HepG2 (cell line): ENCODE data around the gene ZNF506.

Experiments used
- ATF1 ChIP-seq: IDR thresholded peaks from 2 replicates; pipeline ENCODE4 v1.6.1; 2016; ENCODE audit warnings: mild to moderate bottlenecking, control low read depth
- CBX5 ChIP-seq: sonication (generic); formaldehyde crosslinking; IDR thresholded peaks from 2 replicates; pipeline ENCODE4 v1.4.0; 2020; ENCODE audit warnings: missing genetic modification reagents, borderline replicate concordance
- ERF ChIP-seq: IDR thresholded peaks from 2 replicates; pipeline ENCODE4 v1.6.1; 2018; ENCODE audit warnings: missing biosample characterization, missing genetic modification reagents
- FOXA1 ChIP-seq, 2 experiments: fragments of 450-650 bp in 1 of 2; sonication (generic) in 1 of 2; formaldehyde crosslinking in 1 of 2; IDR thresholded peaks; 2 replicates each; pipeline versions ENCODE4 v1.4.0 to v1.6.1; 2016 to 2020; ENCODE audit warnings: missing genetic modification reagents in 1 of 2
- GTF2F1 ChIP-seq: fragments of 150-350 bp; IDR thresholded peaks from 2 replicates; pipeline ENCODE4 v1.6.1; 2014; ENCODE audit warnings: low read length
- IKZF1 ChIP-seq: fragments of 450-650 bp; IDR thresholded peaks from 2 replicates; pipeline ENCODE4 v1.7.1; 2016
- POLR2AphosphoS5 ChIP-seq: IDR thresholded peaks from 2 replicates; pipeline ENCODE4 v1.6.1; 2012; ENCODE audit warnings: low read depth, low read length
- ZNF333 ChIP-seq: sonication (generic); formaldehyde crosslinking; IDR thresholded peaks from 2 replicates; pipeline ENCODE4 v1.4.0; 2020; ENCODE audit warnings: mild to moderate bottlenecking, missing genetic modification reagents, borderline replicate concordance
- TF ChIP-seq, protein P1 (sequence below): IDR thresholded peaks from 2 replicates; pipeline ENCODE4 v1.6.1; 2012; ENCODE audit warnings: low read length, improper control_type of control experiment
- TF ChIP-seq, protein P2 (sequence below): sonication (generic); IDR thresholded peaks from 2 replicates; pipeline ENCODE4 v1.6.1; 2016; ENCODE audit warnings: low read depth, borderline replicate concordance
- TF ChIP-seq, protein P3 (sequence below): sonication (generic); formaldehyde crosslinking; IDR thresholded peaks from 2 replicates; pipeline ENCODE4 v1.4.0; 2020; ENCODE audit warnings: missing genetic modification reagents
- TF ChIP-seq, protein P4 (sequence below): sonication (generic); formaldehyde crosslinking; IDR thresholded peaks from 2 replicates; pipeline ENCODE4 v1.5.0; 2020; ENCODE audit warnings: mild to moderate bottlenecking, missing genetic modification reagents, moderate library complexity

DNA sequence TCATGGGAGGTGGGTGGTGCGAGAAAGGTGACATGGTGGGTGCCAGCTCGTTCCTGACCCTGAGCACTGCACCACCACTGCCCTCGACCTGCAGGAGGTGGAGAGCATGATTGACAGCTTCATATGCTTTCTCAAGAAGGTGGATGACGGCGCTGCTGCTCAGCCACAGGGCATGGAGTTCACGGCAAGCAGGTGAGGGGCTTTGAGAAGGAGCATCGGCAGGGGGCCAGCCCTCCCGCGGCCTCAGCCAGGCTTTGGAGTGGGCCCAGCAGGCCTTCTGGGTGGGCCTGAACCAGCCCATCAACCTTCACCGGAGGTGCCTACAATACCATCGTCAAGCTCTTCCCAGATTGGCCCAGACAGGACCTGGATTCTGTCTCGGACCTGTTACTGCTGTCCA, 69.7 kb downstream of the ZNF506 start:
- no peak for TF ChIP-seq FOXA1 (IDR thresholded peaks at IDR 0.05)
- no peak for TF ChIP-seq FOXA1 (CRISPR knock-in tag; IDR thresholded peaks at IDR 0.05)
- no peak for TF ChIP-seq ZNF333 (CRISPR knock-in tag)
- TF ChIP-seq, protein P1, sequence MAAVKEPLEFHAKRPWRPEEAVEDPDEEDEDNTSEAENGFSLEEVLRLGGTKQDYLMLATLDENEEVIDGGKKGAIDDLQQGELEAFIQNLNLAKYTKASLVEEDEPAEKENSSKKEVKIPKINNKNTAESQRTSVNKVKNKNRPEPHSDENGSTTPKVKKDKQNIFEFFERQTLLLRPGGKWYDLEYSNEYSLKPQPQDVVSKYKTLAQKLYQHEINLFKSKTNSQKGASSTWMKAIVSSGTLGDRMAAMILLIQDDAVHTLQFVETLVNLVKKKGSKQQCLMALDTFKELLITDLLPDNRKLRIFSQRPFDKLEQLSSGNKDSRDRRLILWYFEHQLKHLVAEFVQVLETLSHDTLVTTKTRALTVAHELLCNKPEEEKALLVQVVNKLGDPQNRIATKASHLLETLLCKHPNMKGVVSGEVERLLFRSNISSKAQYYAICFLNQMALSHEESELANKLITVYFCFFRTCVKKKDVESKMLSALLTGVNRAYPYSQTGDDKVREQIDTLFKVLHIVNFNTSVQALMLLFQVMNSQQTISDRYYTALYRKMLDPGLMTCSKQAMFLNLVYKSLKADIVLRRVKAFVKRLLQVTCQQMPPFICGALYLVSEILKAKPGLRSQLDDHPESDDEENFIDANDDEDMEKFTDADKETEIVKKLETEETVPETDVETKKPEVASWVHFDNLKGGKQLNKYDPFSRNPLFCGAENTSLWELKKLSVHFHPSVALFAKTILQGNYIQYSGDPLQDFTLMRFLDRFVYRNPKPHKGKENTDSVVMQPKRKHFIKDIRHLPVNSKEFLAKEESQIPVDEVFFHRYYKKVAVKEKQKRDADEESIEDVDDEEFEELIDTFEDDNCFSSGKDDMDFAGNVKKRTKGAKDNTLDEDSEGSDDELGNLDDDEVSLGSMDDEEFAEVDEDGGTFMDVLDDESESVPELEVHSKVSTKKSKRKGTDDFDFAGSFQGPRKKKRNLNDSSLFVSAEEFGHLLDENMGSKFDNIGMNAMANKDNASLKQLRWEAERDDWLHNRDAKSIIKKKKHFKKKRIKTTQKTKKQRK: no peak
- TF ChIP-seq POLR2AphosphoS5: no peak
- TF ChIP-seq ATF1: no peak
- TF ChIP-seq, protein P2, sequence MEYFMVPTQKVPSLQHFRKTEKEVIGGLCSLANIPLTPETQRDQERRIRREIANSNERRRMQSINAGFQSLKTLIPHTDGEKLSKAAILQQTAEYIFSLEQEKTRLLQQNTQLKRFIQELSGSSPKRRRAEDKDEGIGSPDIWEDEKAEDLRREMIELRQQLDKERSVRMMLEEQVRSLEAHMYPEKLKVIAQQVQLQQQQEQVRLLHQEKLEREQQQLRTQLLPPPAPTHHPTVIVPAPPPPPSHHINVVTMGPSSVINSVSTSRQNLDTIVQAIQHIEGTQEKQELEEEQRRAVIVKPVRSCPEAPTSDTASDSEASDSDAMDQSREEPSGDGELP: no peak
- TF ChIP-seq, protein P3, sequence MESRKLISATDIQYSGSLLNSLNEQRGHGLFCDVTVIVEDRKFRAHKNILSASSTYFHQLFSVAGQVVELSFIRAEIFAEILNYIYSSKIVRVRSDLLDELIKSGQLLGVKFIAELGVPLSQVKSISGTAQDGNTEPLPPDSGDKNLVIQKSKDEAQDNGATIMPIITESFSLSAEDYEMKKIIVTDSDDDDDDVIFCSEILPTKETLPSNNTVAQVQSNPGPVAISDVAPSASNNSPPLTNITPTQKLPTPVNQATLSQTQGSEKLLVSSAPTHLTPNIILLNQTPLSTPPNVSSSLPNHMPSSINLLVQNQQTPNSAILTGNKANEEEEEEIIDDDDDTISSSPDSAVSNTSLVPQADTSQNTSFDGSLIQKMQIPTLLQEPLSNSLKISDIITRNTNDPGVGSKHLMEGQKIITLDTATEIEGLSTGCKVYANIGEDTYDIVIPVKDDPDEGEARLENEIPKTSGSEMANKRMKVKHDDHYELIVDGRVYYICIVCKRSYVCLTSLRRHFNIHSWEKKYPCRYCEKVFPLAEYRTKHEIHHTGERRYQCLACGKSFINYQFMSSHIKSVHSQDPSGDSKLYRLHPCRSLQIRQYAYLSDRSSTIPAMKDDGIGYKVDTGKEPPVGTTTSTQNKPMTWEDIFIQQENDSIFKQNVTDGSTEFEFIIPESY (CRISPR knock-in tag): no peak
- TF ChIP-seq GTF2F1: no peak
- TF ChIP-seq IKZF1: no peak
- TF ChIP-seq CBX5: no peak
- TF ChIP-seq ERF: no peak
- TF ChIP-seq, protein P4, sequence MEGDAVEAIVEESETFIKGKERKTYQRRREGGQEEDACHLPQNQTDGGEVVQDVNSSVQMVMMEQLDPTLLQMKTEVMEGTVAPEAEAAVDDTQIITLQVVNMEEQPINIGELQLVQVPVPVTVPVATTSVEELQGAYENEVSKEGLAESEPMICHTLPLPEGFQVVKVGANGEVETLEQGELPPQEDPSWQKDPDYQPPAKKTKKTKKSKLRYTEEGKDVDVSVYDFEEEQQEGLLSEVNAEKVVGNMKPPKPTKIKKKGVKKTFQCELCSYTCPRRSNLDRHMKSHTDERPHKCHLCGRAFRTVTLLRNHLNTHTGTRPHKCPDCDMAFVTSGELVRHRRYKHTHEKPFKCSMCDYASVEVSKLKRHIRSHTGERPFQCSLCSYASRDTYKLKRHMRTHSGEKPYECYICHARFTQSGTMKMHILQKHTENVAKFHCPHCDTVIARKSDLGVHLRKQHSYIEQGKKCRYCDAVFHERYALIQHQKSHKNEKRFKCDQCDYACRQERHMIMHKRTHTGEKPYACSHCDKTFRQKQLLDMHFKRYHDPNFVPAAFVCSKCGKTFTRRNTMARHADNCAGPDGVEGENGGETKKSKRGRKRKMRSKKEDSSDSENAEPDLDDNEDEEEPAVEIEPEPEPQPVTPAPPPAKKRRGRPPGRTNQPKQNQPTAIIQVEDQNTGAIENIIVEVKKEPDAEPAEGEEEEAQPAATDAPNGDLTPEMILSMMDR (CRISPR knock-in tag): no peak
